HepG2 (cell line): Measurements from ENCODE around the gene PRKCE. TPM values are rescaled to one million over a fixed set of nuclear protein-coding genes. Genes with fewer than 3 reads are reported as not detected.

Source experiments
- ATAC-seq: fragments of 200-7000 bp; cut with Tn5 transposase; 3 replicates; pipeline ENCODE4 v1.9.1; 2020; ENCODE audit warnings: mild to moderate bottlenecking, moderate library complexity
- BruUV-seq: library from RNA; stranded (reverse); fragments of 400-500 nt; replicated peaks from 2 replicates; lab custom pipeline; 2021; lab: Mats Ljungman, UMichigan
- CTCF ChIA-PET: fragments of 300-600 bp; formaldehyde crosslinking; extraction: SDS; loops from one replicate; lab custom pipeline; 2021; ENCODE audit warnings: low total read pairs, inconsistent platforms, low intra/inter-chr PET ratio; lab: Yijun Ruan, JAX
- POLR2A ChIA-PET: fragments of 350-600 bp; sonication (Branson Sonifier 250); formaldehyde crosslinking; loops from one replicate; lab custom pipeline; 2020; ENCODE audit warnings: antibody characterized with exemption, inconsistent platforms; lab: Yijun Ruan, JAX
- DNase-seq: peaks from one replicate; pipeline ENCODE4 v3.0.0-alpha.2; 2015; ENCODE audit warnings: low spot score
- FAIRE-seq: peaks from 3 replicates; lab custom pipeline; 2011; peaks lifted over from hg19 to GRCh38; lab: Jason Lieb, UNC
- H2AFZ ChIP-seq: one replicate; pipeline ENCODE4 v1.6.1; 2011; ENCODE audit warnings: low read length, inconsistent platforms
- H3K27ac ChIP-seq: fragments of 300-600 bp; 3 replicates; pipeline ENCODE4 v1.8.0; 2011; ENCODE audit warnings: mixed run types, mild to moderate bottlenecking, mixed read lengths, low read length, inconsistent platforms; ENCODE audit not compliant: insufficient read depth; ENCODE audit errors: extremely low read length
- H3K27me3 ChIP-seq, 2 experiments: fragments of 200-600 bp in 1 of 2; 2 replicates in 1 of 2; 3 replicates in 1 of 2; pipeline versions ENCODE4 v1.6.0 to v1.8.0; 2011; ENCODE audit warnings: low read length in 2 of 2, mild to moderate bottlenecking in 2 of 2, moderate library complexity in 2 of 2, inconsistent platforms in 1 of 2; ENCODE audit not compliant: insufficient read depth in 2 of 2, control insufficient read depth in 1 of 2
- H3K36me3 ChIP-seq, 2 experiments: fragments of 200-600 bp in 1 of 2; replicated peaks in 1 of 2; 2 replicates in 1 of 2; 3 replicates in 1 of 2; pipeline versions ENCODE4 v1.5.1 to v1.8.0; 2011; ENCODE audit warnings: low read length in 2 of 2, inconsistent platforms in 1 of 2; ENCODE audit not compliant: insufficient read depth in 2 of 2, control insufficient read depth in 1 of 2
- H3K4me1 ChIP-seq: 2 replicates; pipeline ENCODE4 v1.5.1; 2012; ENCODE audit warnings: low read length, inconsistent platforms; ENCODE audit not compliant: insufficient read depth
- H3K4me2 ChIP-seq: 2 replicates; pipeline ENCODE4 v1.6.0; 2011; ENCODE audit warnings: low read depth, low read length, inconsistent platforms
- H3K4me3 ChIP-seq, 3 experiments: fragments of 200-600 bp in 1 of 3; sonication (generic), shearing (Covaris generic) in 1 of 3; replicated peaks in 1 of 3; 2 replicates each; pipeline ENCODE4 v1.5.1; 2011 to 2016; ENCODE audit warnings: low read length in 3 of 3, inconsistent platforms in 2 of 3, low read depth in 2 of 3, mild to moderate bottlenecking in 2 of 3, control low read depth in 1 of 3, mixed read lengths in 1 of 3; ENCODE audit not compliant: insufficient read depth in 1 of 3
- H3K79me2 ChIP-seq: one replicate; pipeline ENCODE4 v1.6.1; 2011; ENCODE audit warnings: low read length, inconsistent platforms; ENCODE audit not compliant: insufficient read depth
- H3K9ac ChIP-seq: 2 replicates; pipeline ENCODE4 v1.6.0; 2011; ENCODE audit warnings: mild to moderate bottlenecking, low read depth, low read length, inconsistent platforms; ENCODE audit not compliant: insufficient read depth
- H3K9me3 ChIP-seq: 2 replicates; pipeline ENCODE4 v1.5.1; 2012; ENCODE audit warnings: mild to moderate bottlenecking, low read length
- H4K20me1 ChIP-seq: 2 replicates; pipeline ENCODE4 v1.6.0; 2011; ENCODE audit warnings: inconsistent platforms, mild to moderate bottlenecking, low read length, moderate library complexity; ENCODE audit not compliant: insufficient read depth
- JUNB ChIP-seq: sonication (generic); formaldehyde crosslinking; IDR thresholded peaks from 2 replicates; pipeline ENCODE4 v1.8.0; 2022; ENCODE audit warnings: missing genetic modification reagents, mild to moderate bottlenecking, borderline replicate concordance
- MEF2D ChIP-seq: sonication (generic); formaldehyde crosslinking; IDR thresholded peaks from 2 replicates; pipeline ENCODE4 v1.5.1; 2020; ENCODE audit warnings: mild to moderate bottlenecking, missing genetic modification reagents
- MEIS1 ChIP-seq: sonication (generic); formaldehyde crosslinking; IDR thresholded peaks from 2 replicates; pipeline ENCODE4 v1.9.0; 2021; ENCODE audit warnings: mild to moderate bottlenecking, missing genetic modification reagents, moderate library complexity, borderline replicate concordance
- RORA ChIP-seq: sonication (generic); formaldehyde crosslinking; IDR thresholded peaks from 2 replicates; pipeline ENCODE4 v1.5.0; 2020; ENCODE audit warnings: mild to moderate bottlenecking, missing genetic modification reagents, moderate library complexity
- THAP8 ChIP-seq: sonication (generic); formaldehyde crosslinking; IDR thresholded peaks from 2 replicates; pipeline ENCODE4 v1.5.1; 2020; ENCODE audit warnings: missing genetic modification reagents, mild to moderate bottlenecking, borderline replicate concordance
- ZBTB14 ChIP-seq: sonication (generic); formaldehyde crosslinking; IDR thresholded peaks from 2 replicates; pipeline ENCODE4 v1.4.0; 2020; ENCODE audit warnings: missing genetic modification reagents
- ZNF138 ChIP-seq: sonication (generic); formaldehyde crosslinking; IDR thresholded peaks from 2 replicates; pipeline ENCODE4 v1.5.0; 2020; ENCODE audit warnings: mild to moderate bottlenecking, low read depth, missing genetic modification reagents
- ZNF207 ChIP-seq: fragments of 450-650 bp; IDR thresholded peaks from 2 replicates; pipeline ENCODE4 v1.6.1; 2016; ENCODE audit warnings: antibody characterized with exemption, borderline replicate concordance
- ZNF296 ChIP-seq: sonication (generic); formaldehyde crosslinking; conservative IDR thresholded peaks from 2 replicates; pipeline ENCODE4 v1.5.0; 2020; ENCODE audit warnings: mild to moderate bottlenecking, missing genetic modification reagents
- ZNF367 ChIP-seq: sonication (generic); formaldehyde crosslinking; IDR thresholded peaks from 2 replicates; pipeline ENCODE4 v1.4.0; 2020; ENCODE audit warnings: missing genetic modification reagents, borderline replicate concordance
- ZNF766 ChIP-seq: sonication (generic); formaldehyde crosslinking; IDR thresholded peaks from 2 replicates; pipeline ENCODE4 v1.5.0; 2020; ENCODE audit warnings: missing genetic modification reagents, borderline replicate concordance
- WGBS: methylation state at CpG from one replicate; pipeline ENCODE4 v1.1.6; 2017; ENCODE audit warnings: low lambda C conversion rate; 5-methylcytosine and 5-hydroxymethylcytosine counted together
- in situ Hi-C: cut with HindIII; loops from 2 replicates; pipeline ENCODE4 v1.10.0; 2017; ENCODE audit warnings: low pct_unique_long_range_greater_than_20kb; ENCODE audit not compliant: extremely low pct_ligation_motif_present
- intact Hi-C: fragments of 100-400 bp; cut with micrococcal nuclease; formaldehyde crosslinking; loops from one replicate; pipeline ENCODE4 v1.10.0; 2022; ENCODE audit not compliant: unreplicated experiment
- polyA plus RNA-seq, 8 experiments: library from polyadenylated mRNA; depleted of rRNA in 3 of 8; stranded (reverse) in 7 of 8; unstranded in 1 of 8; fragments of >200 nt; fragmentation: Illumina TruSeq in 4 of 8; extraction: Trizol in 4 of 8; gene quantifications; 2 replicates each; pipeline versions ENCODE4 v1.2.1 to v1.2.3, GENCODE V29; 2011 to 2016; ENCODE audit warnings: low read depth in 4 of 8, missing spikeins in 1 of 8, mixed read lengths in 1 of 8; ENCODE audit not compliant: insufficient read depth in 1 of 8
- total RNA-seq, 5 experiments: library from RNA; depleted of rRNA; stranded (reverse); fragments of >200 nt; fragmentation: Illumina TruSeq; extraction: Trizol; gene quantifications; 2 replicates each; pipeline ENCODE4 v1.2.3, GENCODE V29; 2016; ENCODE audit warnings: low read depth in 1 of 5
- TF ChIP-seq, protein P1 (sequence below): sonication (generic); formaldehyde crosslinking; conservative IDR thresholded peaks from 2 replicates; pipeline ENCODE4 v1.4.0; 2020; ENCODE audit warnings: missing genetic modification reagents

Gene PRKCE
- total and polyA plus RNA-seq, 2 of the 13 experiments (the other 11 are each of a cell fraction or from before 2014, with no cell fraction given) = 1.0 to 3.9 TPM

DNA sequence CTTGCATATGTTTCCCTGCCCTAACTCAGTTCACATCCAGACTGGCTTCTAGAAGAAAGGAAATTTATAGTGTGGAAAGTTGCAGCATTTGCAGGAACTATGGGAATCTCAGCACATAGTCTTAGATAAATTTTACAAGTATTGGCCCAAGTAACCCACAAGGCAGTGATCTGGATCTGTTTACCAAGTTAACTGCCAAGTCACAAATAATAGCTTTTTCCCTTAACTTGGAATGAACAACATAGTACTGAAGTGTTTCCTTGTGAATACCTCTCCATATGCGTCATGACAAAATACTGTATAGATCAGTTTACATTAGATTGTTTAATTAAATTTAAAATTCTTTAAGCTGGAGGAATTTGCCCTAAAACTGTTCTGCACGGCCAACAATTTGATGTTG is 390.0 kb downstream of the PRKCE start:
- no peak for TF ChIP-seq ZNF367
- TF ChIP-seq, protein P1, sequence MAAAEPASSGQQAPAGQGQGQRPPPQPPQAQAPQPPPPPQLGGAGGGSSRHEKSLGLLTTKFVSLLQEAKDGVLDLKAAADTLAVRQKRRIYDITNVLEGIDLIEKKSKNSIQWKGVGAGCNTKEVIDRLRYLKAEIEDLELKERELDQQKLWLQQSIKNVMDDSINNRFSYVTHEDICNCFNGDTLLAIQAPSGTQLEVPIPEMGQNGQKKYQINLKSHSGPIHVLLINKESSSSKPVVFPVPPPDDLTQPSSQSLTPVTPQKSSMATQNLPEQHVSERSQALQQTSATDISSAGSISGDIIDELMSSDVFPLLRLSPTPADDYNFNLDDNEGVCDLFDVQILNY (CRISPR knock-in tag) = no peak
- no peak for TF ChIP-seq ZBTB14 (CRISPR knock-in tag)
- no peak for TF ChIP-seq ZNF296 (CRISPR knock-in tag)
- TF ChIP-seq THAP8 (CRISPR knock-in tag) = no peak
- TF ChIP-seq MEIS1 (CRISPR knock-in tag) = no peak
- TF ChIP-seq ZNF138 (CRISPR knock-in tag) = no peak
- TF ChIP-seq ZNF766 (CRISPR knock-in tag) = no peak
- TF ChIP-seq ZNF207 = no peak
- TF ChIP-seq JUNB (CRISPR knock-in tag) = no peak
- no peak for TF ChIP-seq RORA (CRISPR knock-in tag)
- no peak for TF ChIP-seq MEF2D (CRISPR knock-in tag)
- ChIA-PET CTCF (no interaction called here), POLR2A (no interaction called here)
- no peaks in the 10 kb centered on the region for H3K79me2 ChIP-seq
- no peaks in the 10 kb centered on the region for H3K36me3 ChIP-seq
- 95% methylated on average over 2 of the region's 2 CpGs for WGBS
- no peak overlapping the region for H3K4me3 ChIP-seq
- FAIRE-seq (no peak), DNase-seq (no peak), ATAC-seq (no peak)
- no peak overlapping the region for H2AFZ ChIP-seq
- H3K27ac ChIP-seq = no peak overlapping the region
- no peak overlapping the region for H3K9ac ChIP-seq
- H3K4me2 ChIP-seq = no peak overlapping the region
- in situ Hi-C loops (no loop called here), intact Hi-C loops (no loop called here)
- peaks cover 59% of the 10 kb centered on the region for H3K4me1 ChIP-seq
- no peaks in the 10 kb centered on the region for H4K20me1 ChIP-seq
- no TSS peak for BruUV-seq
- H3K27me3 ChIP-seq = no peaks in the 10 kb centered on the region
- H3K9me3 ChIP-seq = no peaks in the 10 kb centered on the region
